T47D (cell line): ENCODE data around the gene CDY1B.
"Not testable (repeated sequence)": the region's sequence is repeated elsewhere in the genome, so short reads cannot be mapped to it uniquely, and the experiment has no call there.

Experiments used
- DNase-seq, 2 experiments: peaks; one replicate each; pipeline versions ENCODE4 v3.0.0 to v3.0.0-alpha.2; 2011 to 2012; ENCODE audit warnings: low read depth in 1 of 2, low spot score in 1 of 2
- in situ Hi-C: cut with HindIII; loops from 2 replicates; pipeline ENCODE4 v1.10.0; 2016; ENCODE audit warnings: low sequenced_read_pairs, low pct_unique_long_range_greater_than_20kb

Gene CDY1B, protein sequence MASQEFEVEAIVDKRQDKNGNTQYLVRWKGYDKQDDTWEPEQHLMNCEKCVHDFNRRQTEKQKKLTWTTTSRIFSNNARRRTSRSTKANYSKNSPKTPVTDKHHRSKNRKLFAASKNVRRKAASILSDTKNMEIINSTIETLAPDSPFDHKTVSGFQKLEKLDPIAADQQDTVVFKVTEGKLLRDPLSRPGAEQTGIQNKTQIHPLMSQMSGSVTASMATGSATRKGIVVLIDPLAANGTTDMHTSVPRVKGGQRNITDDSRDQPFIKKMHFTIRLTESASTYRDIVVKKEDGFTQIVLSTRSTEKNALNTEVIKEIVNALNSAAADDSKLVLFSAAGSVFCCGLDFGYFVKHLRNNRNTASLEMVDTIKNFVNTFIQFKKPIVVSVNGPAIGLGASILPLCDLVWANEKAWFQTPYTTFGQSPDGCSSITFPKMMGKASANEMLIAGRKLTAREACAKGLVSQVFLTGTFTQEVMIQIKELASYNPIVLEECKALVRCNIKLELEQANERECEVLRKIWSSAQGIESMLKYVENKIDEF

DNA sequence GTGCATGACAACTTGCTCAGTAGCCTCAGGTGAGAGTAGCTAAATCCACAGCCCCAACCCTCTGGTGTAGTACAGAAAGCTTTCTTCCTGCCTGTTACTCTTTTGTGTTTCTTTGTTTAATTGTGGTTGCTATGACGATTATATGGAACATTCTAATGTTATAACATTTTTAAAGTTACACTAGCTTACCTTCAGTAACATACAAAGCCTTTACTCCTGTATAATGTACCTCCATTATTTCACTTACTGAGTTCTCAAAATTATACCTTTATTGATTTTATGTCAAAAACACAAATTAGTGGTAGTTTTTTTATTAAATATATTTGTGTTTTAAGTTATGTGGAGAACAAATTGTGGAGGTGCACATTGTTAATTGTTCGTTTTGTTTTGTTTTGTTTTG, at the start of gene CDY1B:
Gene CDY1B (minus strand): TSS at position 101 of the 400 bp plus-strand sequence. CDS start 331 bp downstream, outside the sequence.
- in situ Hi-C loops, DNase-seq: not testable (repeated sequence)

DNA sequence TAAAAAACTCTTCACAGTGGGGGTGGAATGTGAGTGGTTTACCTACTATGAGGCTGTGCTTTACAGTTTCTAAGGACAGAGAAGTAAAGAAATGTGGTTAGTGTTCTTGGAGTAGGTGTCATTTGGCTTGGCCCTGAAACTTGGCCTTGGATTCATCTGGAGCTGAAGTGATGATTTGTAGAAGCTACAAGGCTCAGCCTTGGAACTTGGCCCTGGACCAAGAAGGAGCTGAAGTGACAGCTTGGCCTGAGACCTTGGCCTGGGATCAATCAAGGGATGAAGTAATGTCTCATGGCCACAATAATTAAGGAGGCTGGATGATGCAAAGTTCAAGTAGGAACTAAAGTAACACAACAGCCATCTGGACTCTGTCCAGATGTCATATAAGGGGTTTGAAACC, 1.7 kb upstream of the CDY1B start:
- DNase-seq, in situ Hi-C loops: not testable (repeated sequence)

DNA sequence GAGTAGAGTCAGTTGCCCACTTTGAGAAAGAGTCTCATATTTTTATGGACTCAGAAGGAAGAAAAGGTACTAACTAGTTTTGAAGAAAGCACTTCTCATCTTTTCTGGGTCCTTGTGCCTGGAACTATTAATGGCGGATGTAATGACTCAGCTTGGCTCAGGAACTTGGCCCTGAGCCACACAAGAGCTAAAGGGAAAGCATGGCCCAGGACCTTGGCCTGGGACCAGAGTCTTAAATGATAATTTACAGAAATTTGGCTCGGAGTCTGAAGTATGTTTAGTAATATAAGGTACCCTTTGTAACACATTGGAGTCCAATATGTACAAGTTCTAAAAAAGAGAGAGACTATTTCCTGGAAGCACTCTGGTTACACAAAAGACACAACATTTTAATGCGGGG, 4.6 kb downstream of the CDY1B start:
- in situ Hi-C loops, DNase-seq: not testable (repeated sequence)

DNA sequence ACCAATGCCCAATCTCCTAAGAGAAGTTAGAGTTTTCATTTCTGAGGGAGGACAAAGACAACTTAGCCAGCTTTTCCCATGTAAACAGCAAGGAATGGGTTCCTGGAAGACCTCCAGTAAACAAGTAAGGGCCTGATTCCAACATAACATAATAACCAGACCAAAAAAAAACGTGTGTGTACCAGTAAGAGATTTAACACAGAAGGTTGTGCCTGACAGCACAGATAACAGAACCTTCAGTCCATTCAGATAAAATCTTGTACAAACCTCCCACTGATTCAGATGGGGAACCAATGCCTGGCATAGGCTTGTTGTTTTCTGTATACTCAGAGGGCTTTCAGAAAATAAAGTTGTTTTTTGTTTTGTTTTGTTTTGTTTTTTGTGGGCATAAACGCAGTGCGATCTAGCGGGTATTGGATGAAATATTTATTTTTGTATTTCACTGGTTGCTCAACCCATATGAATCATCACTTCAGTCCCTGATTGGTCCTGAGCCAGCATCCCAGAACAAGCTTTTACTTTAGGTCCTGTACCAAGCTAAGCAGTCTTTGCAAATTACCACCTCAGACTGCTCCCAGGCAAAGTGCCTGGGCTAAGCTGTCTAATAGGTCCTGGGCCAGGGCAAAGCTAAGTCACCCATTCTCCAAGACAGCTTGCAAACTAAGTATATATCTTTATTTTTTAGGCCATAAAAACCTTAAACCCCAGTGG, 8.7 kb downstream of the CDY1B start:
- DNase-seq, in situ Hi-C loops: not testable (repeated sequence)

DNA sequence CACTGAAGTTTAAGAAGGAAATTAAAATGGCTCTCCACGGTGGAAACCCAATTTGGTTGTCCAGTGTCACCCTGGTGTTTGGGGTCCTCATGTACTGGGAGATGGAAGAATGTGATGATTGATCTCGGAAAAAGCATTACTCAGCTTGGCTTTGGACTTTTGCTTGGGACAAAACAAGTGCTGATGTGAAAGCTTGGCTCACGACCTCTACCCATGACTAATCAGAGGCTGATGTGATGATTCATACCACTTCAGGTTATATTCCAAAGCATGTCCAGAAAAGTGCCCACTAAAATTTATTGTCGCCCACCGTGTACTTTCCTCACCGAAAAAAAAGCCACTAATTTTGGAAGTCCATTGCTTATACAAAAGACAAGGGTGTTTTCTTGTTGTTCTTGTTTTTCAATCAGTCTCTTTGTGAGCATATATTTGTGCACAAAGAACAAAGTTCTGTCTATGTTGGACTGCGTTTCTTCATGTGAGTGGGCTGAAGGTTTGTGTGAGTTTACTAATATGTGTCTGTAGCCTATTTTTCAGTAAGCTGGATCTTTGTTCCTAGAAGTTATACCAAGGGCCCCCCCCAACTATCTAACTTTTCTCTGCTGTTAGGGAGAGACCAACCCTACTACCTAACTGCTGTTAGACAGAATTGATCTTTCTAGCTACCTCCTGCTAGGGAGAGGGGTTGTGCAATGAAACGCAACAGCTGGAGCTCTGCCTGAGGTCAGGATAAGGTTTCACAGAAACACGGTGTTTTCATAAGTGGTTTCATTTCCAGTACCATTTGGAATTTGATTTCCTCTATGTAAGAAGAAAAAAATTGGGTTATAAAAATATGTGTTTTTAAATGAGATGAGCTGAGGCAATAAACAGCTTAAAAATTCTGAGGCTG, 21.4 kb downstream of the CDY1B start:
- DNase-seq, in situ Hi-C loops: not testable (repeated sequence)
